22Rv1 (cell line): ENCODE data around the gene SGPL1.

Experiments
- H3K27ac ChIP-seq: fragments of 450-650 bp; 2 replicates; pipeline ENCODE4 v1.5.1; 2017
- ZFX ChIP-seq: fragments of 450-650 bp; IDR thresholded peaks from 2 replicates; pipeline ENCODE4 v1.6.1; 2017; ENCODE audit warnings: antibody characterized with exemption, borderline replicate concordance
- TF ChIP-seq, protein P1 (sequence below): fragments of 450-650 bp; IDR thresholded peaks from 2 replicates; pipeline ENCODE4 v1.5.1; 2017; ENCODE audit warnings: mild to moderate bottlenecking

The SGPL1 gene

DNA sequence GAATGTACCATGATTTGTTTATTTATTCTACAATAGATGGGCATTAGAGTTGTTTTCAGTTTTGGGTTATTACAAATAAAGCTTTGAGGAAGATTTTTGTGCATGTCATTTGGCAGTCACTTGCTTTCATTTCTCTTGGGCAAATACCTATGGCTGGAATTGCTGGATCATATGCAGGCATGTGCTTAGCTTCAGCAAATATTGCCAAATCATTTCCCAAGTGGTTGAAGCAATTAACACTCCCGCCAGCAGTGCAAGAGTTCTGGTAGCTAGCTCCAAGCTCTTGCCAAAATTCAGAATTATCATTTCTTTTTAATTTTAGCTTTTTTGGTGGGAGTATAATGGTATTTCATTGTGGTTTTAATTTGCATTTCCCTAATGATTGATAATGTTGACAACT is 105.5 kb downstream of the SGPL1 start:
- H3K27ac ChIP-seq: no peak overlapping the region
- TF ChIP-seq, protein P1, sequence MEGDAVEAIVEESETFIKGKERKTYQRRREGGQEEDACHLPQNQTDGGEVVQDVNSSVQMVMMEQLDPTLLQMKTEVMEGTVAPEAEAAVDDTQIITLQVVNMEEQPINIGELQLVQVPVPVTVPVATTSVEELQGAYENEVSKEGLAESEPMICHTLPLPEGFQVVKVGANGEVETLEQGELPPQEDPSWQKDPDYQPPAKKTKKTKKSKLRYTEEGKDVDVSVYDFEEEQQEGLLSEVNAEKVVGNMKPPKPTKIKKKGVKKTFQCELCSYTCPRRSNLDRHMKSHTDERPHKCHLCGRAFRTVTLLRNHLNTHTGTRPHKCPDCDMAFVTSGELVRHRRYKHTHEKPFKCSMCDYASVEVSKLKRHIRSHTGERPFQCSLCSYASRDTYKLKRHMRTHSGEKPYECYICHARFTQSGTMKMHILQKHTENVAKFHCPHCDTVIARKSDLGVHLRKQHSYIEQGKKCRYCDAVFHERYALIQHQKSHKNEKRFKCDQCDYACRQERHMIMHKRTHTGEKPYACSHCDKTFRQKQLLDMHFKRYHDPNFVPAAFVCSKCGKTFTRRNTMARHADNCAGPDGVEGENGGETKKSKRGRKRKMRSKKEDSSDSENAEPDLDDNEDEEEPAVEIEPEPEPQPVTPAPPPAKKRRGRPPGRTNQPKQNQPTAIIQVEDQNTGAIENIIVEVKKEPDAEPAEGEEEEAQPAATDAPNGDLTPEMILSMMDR: no peak
- TF ChIP-seq ZFX: no peak

DNA sequence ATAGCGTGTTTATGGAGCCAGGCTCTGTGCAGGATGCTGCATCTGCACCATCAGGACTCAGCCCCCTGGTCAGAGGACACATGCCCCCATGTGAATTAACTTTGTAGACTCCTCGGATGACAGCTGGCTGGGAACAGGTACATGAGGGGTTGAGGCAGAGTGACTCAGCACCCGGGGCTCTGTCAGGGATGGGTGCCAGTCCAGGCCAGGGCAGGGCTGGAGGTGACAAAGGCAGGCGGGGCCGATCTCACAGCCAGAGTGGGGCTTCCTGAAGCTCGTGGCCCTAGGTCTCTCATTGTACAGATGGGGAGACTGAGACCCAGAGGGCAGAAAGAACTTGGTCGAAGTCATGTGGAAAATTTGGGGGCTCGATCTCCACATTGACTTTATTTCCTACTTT is 107.9 kb downstream of the SGPL1 start:
- no peak overlapping the region for H3K27ac ChIP-seq
- TF ChIP-seq, protein P1: no peak

DNA sequence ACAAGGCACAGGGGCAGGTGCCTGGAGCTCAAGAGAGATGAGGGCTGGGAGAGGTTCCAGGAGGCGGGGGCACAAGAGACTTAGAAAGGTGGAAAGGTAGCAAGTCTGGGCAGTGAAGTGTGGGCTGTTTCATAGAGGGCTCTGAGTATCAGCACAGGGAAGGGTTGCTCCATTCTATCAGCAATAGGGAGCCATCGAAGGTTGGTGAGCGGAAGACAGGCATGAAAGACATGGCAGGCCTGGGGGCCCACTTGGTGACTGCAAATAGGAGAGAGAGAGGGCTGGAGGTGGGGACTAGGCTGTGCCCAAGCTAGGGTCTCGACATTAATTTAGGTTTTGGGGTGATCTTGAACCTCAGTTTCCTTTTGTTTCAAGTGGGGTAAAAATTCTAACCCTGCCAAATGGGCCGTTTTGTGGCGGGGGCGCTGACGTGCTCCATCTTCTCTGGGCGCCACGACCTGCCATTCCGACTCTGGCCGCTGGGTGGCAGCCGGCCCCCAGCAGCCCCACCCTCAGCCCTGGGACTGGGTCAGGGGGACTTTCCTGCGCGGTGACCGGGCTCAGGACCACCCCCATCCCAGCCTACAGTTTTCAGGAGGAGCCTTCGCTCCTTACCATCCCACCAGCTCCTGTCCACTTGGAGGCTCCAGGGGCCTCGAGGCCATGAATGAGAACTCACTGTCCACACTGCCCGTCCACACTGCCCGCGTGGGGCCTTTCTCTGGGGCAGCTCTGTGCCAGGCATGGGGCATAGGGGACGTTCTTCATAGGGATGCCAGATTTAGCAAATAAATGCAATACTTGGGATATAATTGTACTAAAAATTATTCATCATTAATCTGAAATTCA is 109.9 kb downstream of the SGPL1 start:
- H3K27ac ChIP-seq: no peak overlapping the region
- TF ChIP-seq ZFX: no peak
- TF ChIP-seq, protein P1: peak; percentile 98

DNA sequence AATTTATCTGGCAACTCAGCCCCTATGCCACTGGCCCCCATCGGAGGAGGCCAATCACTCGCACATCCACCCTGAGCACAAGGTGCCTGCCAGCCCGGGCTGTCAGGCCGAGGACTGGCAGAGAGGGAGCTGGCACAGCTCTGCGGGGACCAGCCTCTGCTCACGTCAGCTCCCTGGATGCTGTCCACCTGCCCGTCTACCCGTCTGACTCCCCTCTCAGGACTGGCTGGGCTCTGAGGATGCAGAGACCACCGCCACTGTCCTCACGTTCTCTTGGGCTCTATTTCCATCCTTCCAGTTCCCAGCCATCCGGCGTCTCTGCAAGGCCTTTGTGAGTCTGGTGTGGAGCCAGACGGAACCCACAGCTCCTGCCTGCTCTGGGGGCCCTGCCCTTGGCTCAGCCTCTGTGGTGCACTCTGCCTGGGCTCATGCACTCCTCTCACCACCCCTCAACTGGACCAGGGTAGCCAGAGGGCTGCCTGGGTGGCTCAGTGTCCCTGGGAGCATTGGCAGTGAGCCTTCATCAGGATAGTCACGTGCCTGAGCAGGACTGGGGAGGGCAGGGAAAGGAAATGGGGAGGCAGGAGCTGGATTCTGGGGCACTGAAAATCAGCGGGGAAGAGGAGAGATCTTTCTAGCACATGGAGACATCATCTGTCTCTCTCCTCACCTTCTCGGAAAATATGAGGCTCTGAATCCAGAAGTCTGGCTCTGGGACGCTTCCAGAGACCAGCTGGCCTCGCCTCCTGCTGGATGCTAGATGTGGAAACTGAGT is 110.7 kb downstream of the SGPL1 start:
- no peak overlapping the region for H3K27ac ChIP-seq
- no peak for TF ChIP-seq ZFX
- TF ChIP-seq, protein P1: no peak

DNA sequence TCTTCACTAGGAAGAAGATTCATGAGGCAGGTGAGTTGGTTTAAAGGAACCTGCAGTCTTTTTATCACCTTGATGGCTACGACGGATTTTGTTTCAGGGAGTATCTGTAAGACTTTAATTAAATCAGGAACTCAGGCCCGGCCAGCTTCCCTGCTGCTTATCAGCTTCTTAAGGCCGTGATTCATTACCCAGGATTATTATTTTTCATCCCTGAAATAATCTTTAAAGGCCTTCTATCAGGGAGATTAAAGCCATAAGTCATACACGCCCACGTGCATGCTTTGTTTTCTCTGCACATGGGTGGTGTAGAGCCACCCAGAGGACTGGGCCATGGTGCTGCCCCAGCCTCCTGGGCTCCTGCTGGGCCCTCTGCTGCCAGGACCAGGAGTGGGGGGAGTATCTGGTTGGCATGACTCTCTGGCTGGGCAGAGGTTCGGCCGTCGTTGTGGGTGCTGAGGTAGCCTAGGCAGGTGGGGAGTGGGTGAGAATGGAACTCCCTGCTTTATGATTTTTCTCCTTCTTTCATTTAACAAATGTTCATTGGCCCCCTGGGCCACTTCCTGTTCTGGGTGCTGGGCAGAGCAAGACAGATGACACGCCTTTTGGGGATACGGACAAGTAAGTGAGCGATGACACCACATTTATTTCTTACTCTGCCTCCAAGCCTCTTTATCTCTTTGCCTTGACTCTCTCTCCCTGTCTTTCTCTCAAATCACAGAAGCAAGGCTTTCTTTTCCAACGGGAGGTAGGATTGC is 111.6 kb downstream of the SGPL1 start:
- H3K27ac ChIP-seq: no peak overlapping the region
- no peak for TF ChIP-seq ZFX
- TF ChIP-seq, protein P1: no peak

DNA sequence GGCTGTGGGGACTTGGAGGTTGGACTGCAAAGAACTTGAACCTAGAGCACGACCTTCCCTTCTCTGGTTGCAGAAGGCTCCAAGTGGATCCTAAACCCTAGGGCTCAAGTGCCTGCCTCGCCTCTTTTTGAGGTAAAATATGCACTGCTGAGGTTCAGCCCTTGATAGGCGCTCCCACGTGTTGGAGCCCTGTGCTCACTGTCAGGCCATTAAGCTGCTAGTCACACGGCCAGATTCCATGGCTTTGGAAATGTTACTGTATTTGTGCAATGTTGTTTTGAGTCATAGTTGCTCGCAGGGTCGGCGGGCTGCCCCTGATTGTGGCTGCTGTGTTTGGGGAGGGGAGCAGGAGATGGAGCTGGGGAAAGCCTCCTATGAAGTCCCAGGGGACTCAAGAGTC is 112.4 kb downstream of the SGPL1 start:
- TF ChIP-seq, protein P1: no peak
- TF ChIP-seq ZFX: no peak
- no peak overlapping the region for H3K27ac ChIP-seq
